Measurements from ENCODE around the gene CFAP73. TPM values are rescaled to one million over a fixed set of nuclear protein-coding genes. Genes with fewer than 3 reads are reported as not detected.

Gene CFAP73
- total RNA-seq (2013; cell fraction: nucleolus; rRNA removed): 0.39 and 0.44 TPM in 2 replicates
- total RNA-seq (2014; rRNA removed): not detected in 2 replicates
- total RNA-seq (2014; rRNA removed; fragmentation: Illumina TruSeq; extraction: Trizol): not detected in 2 replicates
- total RNA-seq (2021): 0.18 TPM in 1 of 2 replicates, not detected in the other
- not detected for polyA plus RNA-seq (2011; ENCODE audit: low read depth)
- not detected in 2 replicates for polyA plus RNA-seq (2011; rRNA removed)
- 0.07 TPM in 1 of 2 replicates, not detected in the other for polyA plus RNA-seq (2011; cell fraction: cytosol; rRNA removed)
- not detected in 2 replicates for polyA plus RNA-seq (2011; cell fraction: nucleus; rRNA removed)
- 0.17 and 0.35 TPM in 2 replicates for polyA plus RNA-seq (2012)
- not detected in 2 replicates for polyA plus RNA-seq (2014; fragmentation: Illumina TruSeq; extraction: Trizol)
- polyA plus RNA-seq (2014; fragmentation: Nextera tagmentation; extraction: Ambion mirVana): not detected
- polyA plus RNA-seq (2014; rRNA removed): not detected in 2 replicates
- not detected for polyA plus RNA-seq (2016; fragmentation: Nextera tagmentation; extraction: Ambion mirVana)
- polyA minus RNA-seq (2011; rRNA and poly(A)+ RNA removed): not detected in 2 replicates
- not detected in 2 replicates for polyA minus RNA-seq (2011; cell fraction: cytosol; rRNA and poly(A)+ RNA removed)
- not detected in 2 replicates for polyA minus RNA-seq (2011; cell fraction: nucleus; rRNA and poly(A)+ RNA removed)
- percentile 15 among the genes with signal in this experiment for Bru-seq, nascent RNA
- not detected for BruChase-seq, experiment 1, labeled RNA remaining after a 6-hour chase
- not detected for BruChase-seq, experiment 2, labeled RNA remaining after a 2-hour chase
- long read RNA-seq, experiment 1: 0 reads
- long read RNA-seq, experiment 2: 0 reads

- intact Hi-C loops (cut with micrococcal nuclease; ENCODE audit: unreplicated experiment) (loop anchor here (5.0 kb wide), 1 partner anchor 42 kb away; no protein-coding TSS in a partner anchor), in situ Hi-C loops (cut with MboI) (loop anchor here (5.0 kb wide), 1 partner anchor 102 kb away; no protein-coding TSS in a partner anchor)
- no peaks in the 10 kb centered on the region for H3K79me2 ChIP-seq (ENCODE audit: control insufficient read depth, insufficient read depth, low read length)
- H3K4me2 ChIP-seq (ENCODE audit: control insufficient read depth, insufficient read depth): no peak within 1 kb of the TSS
- no peaks in the 10 kb centered on the region for H4K20me1 ChIP-seq (ENCODE audit: control insufficient read depth, insufficient read depth)
- CTCF ChIA-PET: interaction anchor here (0.6 to 3.3 kb wide), 3 partner anchors 24 to 817 kb away, joined by 3 to 12 read pairs (median 5); no protein-coding TSS in a partner anchor
- no peak within 1 kb of the TSS for H3K4me3 ChIP-seq
- SMC1A ChIA-PET (ENCODE audit: uncharacterized antibody, unreplicated experiment): interaction anchor here (1.7 kb wide), 1 partner anchor 91 kb away, joined by 3 read pairs; no protein-coding TSS in a partner anchor
- POLR2A ChIA-PET: no interaction called here
- no peaks in the 10 kb centered on the region for H3K9me3 ChIP-seq (replicated peaks; ENCODE audit: control insufficient read depth, insufficient read depth, low read length)
- BruUV-seq (replicated peaks): no TSS peak
- RAD21 ChIA-PET (ENCODE audit: unreplicated experiment): no interaction called here
- H2AFZ ChIP-seq (ENCODE audit: control insufficient read depth, low read depth, low read length): no peak within 1 kb of the TSS
- peaks cover 12% of the 10 kb centered on the region for H3K4me1 ChIP-seq (ENCODE audit: control insufficient read depth, insufficient read depth, low read length)
- TF ChIP-seq GABPA (IDR thresholded peaks at IDR 0.05; ENCODE audit: low read depth): no peak
- no peak for TF ChIP-seq SUPT20H (IDR thresholded peaks at IDR 0.05; ENCODE audit: borderline replicate concordance, control insufficient read depth, low read depth, low read length)
- TF ChIP-seq NBN (IDR thresholded peaks at IDR 0.05): no peak
- no peak for TF ChIP-seq NR2C1 (IDR thresholded peaks at IDR 0.05)
- no peak for TF ChIP-seq KAT2A (conservative IDR thresholded peaks at IDR 0.05; ENCODE audit: control insufficient read depth, low read depth, low read length)
- TF ChIP-seq SREBF2 (IDR thresholded peaks at IDR 0.05; ENCODE audit: low read length): no peak
- TF ChIP-seq SIN3A (IDR thresholded peaks at IDR 0.05; ENCODE audit: low read depth, low read length): no peak
- no peak for ATAC-seq
- H3K9ac ChIP-seq (ENCODE audit: control insufficient read depth, insufficient read depth, low read length): no peak within 1 kb of the TSS
- H3K27ac ChIP-seq (ENCODE audit: control insufficient read depth, insufficient read depth): no peak within 1 kb of the TSS
- WGBS (ENCODE audit: insufficient coverage, insufficient replicate concordance, low lambda C conversion rate, missing lambda C conversion rate): 43% methylated on average over 22 of the region's 22 CpGs
- FAIRE-seq: no peak
- H3K27me3 ChIP-seq (replicated peaks in 1 of 2; ENCODE audit: control insufficient read depth in 2 of 2, insufficient read depth in 2 of 2, low read length in 1 of 2): peaks cover 7 to 8% of the 10 kb centered on the region in 2 experiments; a peak in 2 of 4 replicates
- no peak for DNase-seq (ENCODE audit: low read depth, low spot score)
- H3K36me3 ChIP-seq (ENCODE audit: control insufficient read depth in 2 of 2, insufficient read depth in 2 of 2, low read length in 1 of 2): no peaks in the 10 kb centered on the region
Observed at GRCh38 chr12:113149361-113150150, at the start of gene CFAP73. Gene CFAP73, plus strand, starts transcription at chr12:113149724. Its CDS starts 134 bp downstream, at chr12:113149858.
